NCI-H2029 treated with DMSO at 0.1 percent for 48 hours (cell line): Measurements from ENCODE around the gene OBSCN.

Source experiments
- DNase-seq: peaks from one replicate; lab custom pipeline; 2025; lab: John Stamatoyannopoulos, UW

The OBSCN gene, protein sequence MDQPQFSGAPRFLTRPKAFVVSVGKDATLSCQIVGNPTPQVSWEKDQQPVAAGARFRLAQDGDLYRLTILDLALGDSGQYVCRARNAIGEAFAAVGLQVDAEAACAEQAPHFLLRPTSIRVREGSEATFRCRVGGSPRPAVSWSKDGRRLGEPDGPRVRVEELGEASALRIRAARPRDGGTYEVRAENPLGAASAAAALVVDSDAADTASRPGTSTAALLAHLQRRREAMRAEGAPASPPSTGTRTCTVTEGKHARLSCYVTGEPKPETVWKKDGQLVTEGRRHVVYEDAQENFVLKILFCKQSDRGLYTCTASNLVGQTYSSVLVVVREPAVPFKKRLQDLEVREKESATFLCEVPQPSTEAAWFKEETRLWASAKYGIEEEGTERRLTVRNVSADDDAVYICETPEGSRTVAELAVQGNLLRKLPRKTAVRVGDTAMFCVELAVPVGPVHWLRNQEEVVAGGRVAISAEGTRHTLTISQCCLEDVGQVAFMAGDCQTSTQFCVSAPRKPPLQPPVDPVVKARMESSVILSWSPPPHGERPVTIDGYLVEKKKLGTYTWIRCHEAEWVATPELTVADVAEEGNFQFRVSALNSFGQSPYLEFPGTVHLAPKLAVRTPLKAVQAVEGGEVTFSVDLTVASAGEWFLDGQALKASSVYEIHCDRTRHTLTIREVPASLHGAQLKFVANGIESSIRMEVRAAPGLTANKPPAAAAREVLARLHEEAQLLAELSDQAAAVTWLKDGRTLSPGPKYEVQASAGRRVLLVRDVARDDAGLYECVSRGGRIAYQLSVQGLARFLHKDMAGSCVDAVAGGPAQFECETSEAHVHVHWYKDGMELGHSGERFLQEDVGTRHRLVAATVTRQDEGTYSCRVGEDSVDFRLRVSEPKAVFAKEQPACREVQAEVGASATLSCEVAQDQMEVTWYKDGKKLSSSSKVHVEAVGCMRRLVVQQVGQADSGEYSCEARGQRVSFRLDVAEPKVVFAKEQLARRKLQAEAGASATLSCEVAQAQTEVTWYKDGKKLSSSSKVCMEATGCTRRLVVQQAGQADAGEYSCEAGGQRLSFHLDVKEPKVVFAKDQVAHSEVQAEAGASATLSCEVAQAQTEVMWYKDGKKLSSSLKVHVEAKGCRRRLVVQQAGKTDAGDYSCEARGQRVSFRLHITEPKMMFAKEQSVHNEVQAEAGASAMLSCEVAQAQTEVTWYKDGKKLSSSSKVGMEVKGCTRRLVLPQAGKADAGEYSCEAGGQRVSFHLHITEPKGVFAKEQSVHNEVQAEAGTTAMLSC (N-terminal part only)

DNA sequence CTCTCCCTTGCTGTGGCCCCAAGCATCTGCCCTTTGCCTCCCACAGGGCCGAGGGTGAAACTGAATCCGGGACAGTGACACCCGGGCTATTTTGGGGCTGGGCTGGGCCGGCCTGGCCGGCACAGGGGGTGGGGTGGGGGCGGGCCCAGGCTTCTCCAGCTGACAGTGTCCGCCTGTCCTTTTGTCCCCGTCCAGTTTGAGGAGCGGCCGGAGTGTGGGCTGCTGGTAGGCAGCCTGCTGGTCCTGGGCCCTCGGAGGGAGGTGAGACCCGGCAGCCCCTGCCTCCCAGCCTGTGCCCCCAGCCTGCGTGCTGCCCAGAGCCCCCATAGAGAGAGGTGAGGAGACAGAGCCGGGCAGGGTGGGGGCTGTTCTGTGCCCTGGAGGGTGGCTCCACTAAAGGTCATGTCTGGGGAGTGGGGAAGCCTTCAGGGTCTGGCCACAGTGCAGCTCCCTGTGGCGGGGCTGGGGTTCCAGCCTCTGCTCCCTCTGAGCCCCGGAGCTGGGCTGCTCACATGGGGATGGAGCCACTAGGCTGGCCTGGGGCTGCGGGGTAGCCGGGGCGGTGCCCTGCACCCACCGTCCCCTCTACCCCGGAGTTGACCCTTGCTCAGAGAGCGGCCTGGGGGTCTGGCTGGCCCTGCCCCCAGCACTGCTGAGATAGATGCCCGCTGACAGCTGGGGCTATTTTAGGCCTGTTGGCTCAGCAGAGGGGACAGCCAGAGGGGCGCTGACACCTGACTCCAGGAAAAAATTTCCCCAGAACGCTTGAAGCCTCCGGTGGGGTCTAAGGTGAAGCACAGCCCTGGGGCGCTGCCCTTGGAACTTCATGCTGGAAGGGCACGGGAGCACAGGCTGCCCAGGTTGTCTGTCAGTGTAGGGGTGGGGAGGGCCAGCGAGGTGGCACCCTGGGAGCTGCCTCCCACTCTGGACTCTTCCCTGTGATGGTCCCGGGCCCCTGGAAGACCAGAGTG lies at the start of gene OBSCN:
Gene OBSCN, plus strand, starts transcription at position 194 of the 971 bp plus-strand sequence. CDS start 3,740 bp downstream, outside the sequence.
- no peak for DNase-seq

DNA sequence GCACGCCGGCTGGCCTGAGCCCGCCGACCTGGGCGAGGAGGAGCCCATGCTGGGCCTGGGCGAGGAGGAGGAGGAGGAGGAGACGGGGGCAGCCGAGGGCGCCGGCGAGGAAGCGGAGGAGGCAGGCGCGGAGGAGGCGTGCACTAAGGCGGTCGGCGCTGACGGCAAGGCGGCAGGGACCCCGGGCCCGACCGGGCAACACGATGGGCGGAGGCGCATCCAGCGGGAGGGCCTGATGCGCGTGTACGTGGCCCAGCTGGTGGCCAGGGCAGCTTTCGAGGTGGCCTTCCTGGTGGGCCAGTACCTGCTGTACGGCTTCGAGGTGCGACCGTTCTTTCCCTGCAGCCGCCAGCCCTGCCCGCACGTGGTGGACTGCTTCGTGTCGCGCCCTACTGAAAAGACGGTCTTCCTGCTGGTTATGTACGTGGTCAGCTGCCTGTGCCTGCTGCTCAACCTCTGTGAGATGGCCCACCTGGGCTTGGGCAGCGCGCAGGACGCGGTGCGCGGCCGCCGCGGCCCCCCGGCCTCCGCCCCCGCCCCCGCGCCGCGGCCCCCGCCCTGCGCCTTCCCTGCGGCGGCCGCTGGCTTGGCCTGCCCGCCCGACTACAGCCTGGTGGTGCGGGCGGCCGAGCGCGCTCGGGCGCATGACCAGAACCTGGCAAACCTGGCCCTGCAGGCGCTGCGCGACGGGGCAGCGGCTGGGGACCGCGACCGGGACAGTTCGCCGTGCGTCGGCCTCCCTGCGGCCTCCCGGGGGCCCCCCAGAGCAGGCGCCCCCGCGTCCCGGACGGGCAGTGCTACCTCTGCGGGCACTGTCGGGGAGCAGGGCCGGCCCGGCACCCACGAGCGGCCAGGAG lies 49.5 kb upstream of the OBSCN start:
- DNase-seq: no peak

DNA sequence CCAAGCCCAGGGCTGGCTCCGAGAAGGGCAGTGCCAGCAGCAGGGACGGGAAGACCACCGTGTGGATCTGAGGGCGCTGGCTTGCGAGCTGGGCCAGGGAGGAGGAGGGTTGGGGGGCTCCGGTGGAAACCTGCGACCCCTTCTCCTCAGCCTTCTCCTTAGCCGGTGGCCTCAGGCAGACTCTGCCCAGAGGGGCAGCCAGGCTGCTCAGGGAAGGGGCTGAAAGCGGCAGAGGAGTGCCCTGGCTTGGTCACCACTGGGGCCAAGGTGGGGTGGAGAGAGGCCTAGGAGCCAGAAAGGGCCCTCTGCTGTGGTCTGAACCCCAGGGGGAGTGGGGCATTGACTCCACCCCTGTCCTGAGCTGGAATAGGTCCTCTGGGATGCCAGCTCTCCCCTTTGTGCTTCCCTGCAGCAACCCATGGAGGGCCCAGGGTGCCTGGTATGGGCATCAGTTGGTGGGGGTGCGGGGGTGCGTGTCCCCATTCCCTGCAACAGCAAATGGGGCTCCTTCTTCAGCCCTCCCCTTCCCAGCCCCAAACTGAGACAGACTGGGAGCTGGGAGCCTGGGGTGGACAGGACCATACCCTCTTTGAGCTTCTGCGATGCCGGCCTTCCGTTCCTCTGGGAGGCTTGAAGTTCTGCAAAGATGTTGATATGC lies 48.7 kb upstream of the OBSCN start:
- no peak for DNase-seq

DNA sequence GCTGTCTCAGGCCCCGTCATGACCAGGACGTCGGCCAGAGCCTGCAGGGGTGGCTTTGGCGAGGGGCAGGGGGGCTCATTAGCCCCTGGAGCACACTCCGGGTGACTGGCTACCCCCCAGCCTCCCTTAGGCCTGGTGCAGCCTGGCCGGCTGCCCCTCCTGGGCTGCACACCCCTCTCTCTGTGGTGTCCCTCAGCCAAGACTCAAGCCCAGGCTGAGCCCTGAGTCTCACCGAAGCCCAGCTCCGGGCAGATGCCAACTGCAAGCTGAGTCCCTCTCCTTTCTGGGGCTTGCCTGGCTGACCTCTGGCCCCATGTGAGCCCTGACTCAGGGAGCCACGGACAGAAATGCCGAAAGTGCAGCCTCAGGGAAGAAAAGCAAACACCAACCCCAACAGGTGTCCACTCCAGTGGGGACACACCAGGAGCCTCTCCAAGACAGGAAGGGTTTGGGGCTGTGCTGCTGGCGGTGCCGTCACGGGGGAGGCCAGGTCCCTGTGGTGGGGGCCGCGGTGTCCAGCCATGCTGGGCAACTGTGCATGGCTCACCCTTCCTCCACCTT lies 47.6 kb upstream of the OBSCN start:
- no peak for DNase-seq

DNA sequence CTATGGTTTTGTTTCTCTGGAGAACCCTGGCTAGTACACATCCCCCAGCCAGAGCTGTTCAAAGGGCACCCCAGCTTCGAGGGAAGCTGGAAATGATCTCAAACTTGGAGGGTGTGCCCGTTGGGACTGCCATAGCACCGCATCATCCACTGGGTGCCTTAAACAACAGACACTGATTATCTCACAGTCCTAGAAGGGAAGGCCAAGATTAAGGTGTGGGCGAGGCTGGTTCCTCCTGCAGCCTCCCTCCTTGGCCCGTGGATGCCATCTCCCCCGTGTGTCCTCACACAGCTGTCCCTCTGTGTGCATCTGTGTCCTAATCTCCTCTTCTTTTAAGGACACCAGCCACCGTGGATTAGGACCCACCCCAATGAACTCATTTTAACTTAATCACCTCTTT lies 46.5 kb upstream of the OBSCN start:
- no peak for DNase-seq

DNA sequence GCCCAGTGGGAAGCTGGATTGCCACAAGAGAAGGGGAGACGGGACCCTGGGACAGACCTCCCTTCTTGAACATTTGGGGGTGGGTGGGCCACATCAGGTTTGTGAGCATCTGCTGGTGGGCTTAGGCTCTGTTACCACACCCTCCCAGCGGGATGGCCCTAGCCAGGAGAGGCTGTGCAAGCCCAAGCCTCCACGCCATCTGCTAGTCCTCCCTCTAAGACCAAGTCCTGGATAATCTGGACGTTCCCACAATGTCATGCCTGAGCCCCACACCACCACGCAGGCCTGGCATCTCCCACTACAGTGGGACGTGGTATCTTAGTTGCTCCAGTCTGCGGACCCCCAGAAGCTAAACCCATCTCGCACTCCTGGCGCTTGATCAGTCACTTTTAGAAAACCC lies 46.0 kb upstream of the OBSCN start:
- no peak for DNase-seq

DNA sequence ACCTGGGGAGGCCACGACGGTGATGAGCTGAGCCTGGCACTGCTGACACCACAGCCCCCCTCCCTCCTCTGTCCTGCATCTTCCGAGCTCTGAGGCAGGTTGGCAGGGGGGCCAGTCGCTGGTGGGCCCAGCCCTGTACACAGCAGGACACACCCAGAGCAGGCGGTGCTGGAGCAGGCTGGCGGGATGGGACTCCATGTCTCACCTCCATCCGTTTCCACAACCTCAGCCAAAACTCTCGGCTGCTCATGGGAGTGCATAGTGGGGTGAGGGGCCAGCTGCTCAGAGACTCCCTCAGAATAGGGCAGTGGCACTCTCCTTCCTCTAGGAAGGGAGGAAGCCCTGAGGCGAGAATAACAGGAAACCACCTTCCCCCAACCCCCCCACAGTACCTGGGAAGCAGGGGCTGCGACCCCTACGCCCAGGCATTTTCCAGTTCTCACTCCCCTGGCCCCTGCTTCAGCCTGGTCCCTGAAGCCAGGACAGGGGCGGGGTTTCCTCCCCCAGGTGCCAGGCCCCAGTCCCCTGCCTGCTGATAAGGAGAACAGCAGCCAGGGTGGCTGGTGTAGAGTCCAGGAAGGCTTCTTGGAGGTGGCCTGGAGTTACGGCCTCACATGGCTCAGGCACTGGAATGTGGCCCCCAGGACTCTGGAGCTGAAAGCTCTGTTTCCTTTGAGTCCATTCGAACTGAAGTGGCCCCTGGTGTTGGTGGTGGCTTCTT lies 45.4 kb upstream of the OBSCN start:
- no peak for DNase-seq

DNA sequence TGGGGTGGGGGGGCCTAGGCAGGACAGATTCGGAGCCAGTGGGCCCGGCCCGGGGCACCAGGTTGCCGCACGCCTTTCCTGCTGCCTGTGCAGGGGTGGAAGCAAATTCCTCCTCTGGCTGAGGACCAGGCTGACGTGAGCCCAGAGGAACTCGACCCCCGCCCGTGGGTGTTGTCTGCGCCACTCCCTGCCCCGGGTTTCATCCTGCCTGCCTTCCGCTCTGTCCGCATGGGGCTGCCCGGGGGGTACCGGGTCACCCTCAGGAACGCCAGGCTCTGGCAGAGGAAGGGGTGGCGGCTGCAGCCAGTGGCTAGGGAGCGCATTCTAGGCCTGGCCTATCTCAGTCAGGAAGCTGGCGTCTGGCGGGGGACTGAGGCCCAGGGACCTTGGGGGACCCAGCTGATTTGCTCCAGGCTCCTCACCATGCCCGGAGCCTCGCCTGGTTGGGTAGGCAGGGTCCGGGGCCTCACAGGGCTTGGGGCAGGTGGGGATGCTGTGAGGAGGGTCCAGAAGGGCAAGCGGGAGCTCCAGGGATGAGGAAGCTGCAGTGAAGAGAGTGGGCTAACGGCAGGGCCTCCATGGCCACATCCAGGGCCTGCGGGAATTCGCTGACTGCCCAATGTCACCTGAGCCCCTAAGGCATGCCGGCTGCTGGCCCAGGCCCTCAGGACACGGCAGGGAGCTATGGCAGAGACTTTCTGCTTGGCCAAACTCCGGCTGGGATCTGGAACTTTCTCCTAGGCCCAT lies 44.7 kb upstream of the OBSCN start:
- DNase-seq: no peak

DNA sequence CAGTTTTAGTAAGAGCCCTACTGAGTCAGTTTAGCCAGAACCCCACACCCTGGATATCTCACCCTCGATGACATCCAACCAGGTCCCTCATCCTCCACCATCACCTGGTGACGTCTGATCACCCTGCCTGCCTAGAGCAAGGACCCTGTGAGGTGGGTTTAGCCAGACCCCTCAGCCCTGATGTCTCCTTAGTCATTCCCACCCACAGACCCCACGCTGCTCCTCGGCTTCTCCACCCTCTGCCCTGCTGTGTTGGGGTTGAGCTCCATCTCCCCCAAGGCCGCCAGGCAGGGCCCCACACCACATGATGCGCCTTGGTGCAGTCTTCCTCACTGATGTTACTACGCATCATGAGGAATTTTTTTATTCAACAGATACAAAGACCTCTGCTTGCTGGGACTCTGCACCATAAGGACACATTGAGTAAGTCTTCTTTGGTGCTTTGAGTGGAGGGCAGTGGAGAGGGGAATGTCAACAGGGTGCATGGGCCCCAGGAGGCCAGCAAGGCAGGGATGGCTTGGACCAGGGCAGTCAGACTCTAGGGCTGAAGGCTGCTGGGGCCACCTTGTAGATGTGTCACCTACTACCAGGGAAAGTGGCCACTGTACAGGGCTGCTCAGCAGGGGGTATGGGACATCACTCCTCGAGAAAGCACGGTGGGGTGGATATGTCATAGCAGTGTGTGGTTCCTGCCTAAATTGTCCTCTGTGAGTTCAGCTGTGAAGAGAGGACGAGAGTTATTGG lies 43.9 kb upstream of the OBSCN start:
- DNase-seq: no peak

DNA sequence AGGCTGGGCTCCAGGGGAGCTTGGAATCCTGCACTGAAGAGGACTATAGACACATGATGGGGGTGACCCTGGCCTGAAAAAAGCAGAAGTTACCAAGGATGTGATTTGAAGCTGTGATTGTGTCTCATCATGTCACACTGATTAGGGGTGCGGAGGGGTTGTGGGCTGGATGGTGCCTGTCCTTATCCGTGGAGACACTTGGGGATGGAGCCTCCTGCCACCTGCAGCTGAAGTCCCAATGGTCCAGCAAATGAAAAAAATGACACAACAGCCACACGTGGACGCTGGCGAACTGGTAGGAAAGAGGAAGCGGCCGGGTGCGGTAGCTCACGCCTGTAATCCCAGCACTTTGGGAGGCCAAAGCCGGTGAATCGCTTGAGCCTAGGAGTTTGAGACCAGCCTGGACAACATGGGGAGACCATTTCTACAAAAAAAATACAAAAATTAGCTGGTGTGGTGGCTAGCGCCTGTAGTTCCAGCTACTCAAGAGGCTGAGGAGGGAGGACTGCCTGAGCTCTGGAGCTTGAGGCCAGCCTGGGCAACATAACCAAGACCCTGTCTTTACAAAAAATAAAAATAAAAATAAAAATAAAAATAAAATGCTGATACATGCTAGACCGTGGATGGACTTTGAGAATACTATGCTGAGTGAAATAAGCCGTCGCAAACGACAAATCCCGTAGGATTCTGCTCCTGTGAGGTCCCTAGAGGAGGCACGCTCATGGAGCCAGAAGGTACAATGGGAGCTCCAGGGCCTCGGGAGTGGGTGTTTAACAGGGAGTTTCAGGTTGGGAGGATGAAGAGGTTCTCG lies 43.1 kb upstream of the OBSCN start:
- no peak for DNase-seq

DNA sequence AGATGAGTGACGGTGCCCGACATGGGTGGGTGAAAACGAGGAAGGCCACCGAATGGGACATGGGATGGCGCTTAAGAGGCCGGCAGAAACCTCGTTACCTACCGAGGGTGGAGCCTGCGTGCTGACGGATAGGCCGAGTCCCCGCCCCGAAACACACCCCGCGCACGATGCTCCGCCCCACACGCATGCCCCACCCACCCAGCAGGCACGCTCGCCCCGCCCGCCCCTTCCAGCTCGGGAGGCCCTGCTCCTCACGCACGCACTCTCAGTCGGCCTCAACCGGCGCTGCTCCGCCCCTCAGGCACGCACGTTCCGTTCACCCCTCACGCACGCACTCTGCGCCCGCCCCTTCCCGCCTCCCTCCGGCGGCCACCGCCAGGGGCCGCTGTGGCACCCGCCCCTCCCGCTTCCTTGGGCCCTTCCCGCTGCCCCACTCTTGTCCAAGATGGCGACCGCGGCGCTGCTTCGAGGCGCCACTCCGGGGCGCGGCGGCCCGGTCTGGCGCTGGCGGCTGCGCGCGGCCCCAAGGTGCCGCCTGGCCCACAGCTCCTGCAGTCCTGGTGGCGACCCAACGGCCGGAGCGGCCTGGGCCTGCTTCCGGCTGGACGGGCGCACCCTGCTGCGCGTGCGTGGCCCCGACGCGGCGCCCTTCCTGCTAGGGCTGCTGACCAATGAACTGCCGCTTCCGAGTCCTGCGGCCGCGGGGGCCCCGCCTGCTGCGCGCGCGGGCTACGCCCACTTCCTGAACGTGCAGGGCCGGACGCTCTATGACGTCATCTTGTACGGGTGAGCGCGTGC lies 42.3 kb upstream of the OBSCN start, which contains the start of gene IBA57:
Gene IBA57, plus strand, starts transcription at position 433 of the 798 bp plus-strand sequence. Its CDS starts 13 bp downstream, at position 446.
- peak; percentile 57 for DNase-seq

DNA sequence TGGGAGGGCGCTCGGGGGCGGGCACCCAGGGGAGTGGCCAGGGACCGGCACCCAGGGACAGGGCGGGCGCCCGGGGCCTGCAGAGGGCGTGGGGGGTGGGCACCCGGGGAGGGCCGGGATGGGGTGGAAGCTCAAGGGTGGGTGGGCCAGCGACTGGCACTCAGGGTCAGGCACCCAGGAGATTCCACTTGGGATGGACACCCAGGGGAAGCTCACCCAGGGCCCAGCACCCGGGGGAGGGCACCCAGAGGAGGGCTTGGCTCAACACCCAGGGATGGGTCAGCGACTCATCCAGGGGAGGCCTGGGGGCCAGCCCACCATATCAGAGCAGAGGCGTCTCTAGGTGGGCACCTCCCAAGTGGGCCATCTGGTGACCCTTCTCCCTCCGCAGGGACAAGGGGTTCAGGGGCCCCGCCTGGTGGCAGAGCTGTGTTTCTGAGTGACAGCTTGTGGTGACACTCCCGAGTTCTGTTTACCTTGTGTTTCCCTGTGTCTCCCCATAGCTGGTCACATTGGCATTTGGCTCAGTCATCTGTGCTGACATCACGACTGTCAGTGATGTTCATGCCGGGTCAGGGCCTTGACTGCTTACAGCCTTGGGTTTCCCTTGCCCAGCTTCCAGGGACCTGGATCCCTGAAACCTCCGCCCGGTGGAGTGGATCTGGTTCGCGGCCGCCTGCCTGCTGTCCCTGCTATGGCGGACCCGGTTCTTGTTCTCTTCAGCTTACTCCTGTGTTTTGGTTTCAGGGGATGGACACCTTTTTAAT lies 41.5 kb upstream of the OBSCN start:
- no peak for DNase-seq

DNA sequence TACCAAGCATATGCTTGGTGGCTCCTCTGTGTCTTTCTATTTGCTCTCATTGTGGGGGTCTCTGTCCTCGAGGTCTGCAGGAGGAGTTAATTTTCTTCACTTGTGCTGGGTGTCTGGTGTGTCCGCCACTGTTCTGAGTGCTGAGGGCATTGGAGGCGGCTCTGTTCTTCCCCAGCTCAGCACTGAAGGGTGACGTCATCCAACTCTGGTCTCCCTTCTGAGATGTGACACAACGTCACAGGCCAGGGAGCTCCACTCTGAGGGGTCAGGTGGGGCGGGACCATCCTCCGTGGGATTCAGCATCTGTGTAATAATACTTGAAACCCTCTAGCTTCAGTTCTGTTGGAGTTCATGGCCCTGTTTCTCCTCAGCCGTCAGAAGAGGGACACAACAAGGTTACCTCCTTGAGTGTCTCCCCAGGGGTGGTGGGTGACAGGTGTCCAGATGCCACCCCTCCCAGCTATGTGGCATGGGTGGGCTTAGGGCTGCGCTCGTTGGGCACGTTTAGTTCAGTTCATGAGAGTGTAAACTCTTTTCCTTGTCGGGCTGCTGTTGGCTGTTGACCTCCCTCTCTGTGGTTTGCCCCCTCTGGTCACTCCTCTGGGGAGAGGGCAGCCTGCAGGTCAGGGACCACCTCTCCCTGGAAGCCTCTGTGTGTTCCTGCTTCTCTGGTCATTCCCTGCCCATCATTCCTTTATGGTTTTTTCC lies 39.1 kb upstream of the OBSCN start:
- DNase-seq: no peak

DNA sequence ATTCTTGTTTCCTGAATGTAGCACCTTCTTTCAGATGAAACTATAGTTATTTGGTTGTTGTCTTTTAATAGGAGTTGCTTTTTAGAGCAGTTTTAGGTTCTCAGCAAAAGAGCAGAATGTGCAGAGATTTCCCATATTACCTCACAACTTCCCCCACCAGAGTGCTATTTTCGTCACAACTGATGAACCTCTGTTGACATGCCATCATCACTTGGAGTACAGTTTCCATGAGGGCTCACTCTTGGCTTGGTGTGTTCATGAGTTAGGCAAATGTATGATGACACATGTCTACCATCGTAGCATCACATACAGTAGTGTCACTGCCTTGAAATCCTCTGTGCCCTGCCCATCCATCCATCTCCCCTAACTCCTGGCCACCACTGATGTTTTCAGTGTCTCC lies 38.5 kb upstream of the OBSCN start:
- DNase-seq: no peak
